HG03045 (cell line): ENCODE data around the gene CBX1.
A peak's percentile ranks its signal among the peaks of the same experiment; 100 is the strongest.
"Not testable (repeated sequence)": the region's sequence is repeated elsewhere in the genome, so short reads cannot be mapped to it uniquely, and the experiment has no call there.

Experiments used
- ATAC-seq: cut with Tn5 transposase; IDR thresholded peaks from one replicate; pipeline ENCODE4 v1.9.1; 2021; ENCODE audit warnings: mild to moderate bottlenecking, moderate library complexity; ENCODE audit not compliant: unreplicated experiment

Gene CBX1

GRCh38 chr17:48074322-48075081 is 26.8 kb downstream of the CBX1 start:
- no peak for ATAC-seq

- not testable (repeated sequence) for ATAC-seq
These were observed 27.6 kb downstream of the CBX1 start for GRCh38 chr17:48073566-48074094.

- not testable (repeated sequence) for ATAC-seq
These were observed 28.5 kb downstream of the CBX1 start for GRCh38 chr17:48072811-48073210.

- ATAC-seq: no peak
These were observed 29.6 kb downstream of the CBX1 start for GRCh38 chr17:48071654-48072053.

GRCh38 chr17:48070195-48070594 is 31.1 kb downstream of the CBX1 start:
- no peak for ATAC-seq

- no peak for ATAC-seq
These were observed 32.8 kb downstream of the CBX1 start for GRCh38 chr17:48068491-48068961.

- ATAC-seq: not testable (repeated sequence)
These were observed 33.5 kb downstream of the CBX1 start for GRCh38 chr17:48067808-48068207.

- no peak for ATAC-seq
These were observed 34.0 kb downstream of the CBX1 start for GRCh38 chr17:48067245-48067644.

GRCh38 chr17:48066656-48067055 is 34.6 kb downstream of the CBX1 start:
- no peak for ATAC-seq

GRCh38 chr17:48066192-48066591 is 35.1 kb downstream of the CBX1 start:
- ATAC-seq: no peak

GRCh38 chr17:48064638-48065037 is 36.6 kb downstream of the CBX1 start:
- no peak for ATAC-seq

GRCh38 chr17:48062273-48062672 is 39.0 kb downstream of the CBX1 start:
- ATAC-seq: no peak

- no peak for ATAC-seq
These were observed 41.0 kb downstream of the CBX1 start for GRCh38 chr17:48060249-48060648.

GRCh38 chr17:48059125-48059668 is 42.1 kb downstream of the CBX1 start:
- ATAC-seq: no peak

GRCh38 chr17:48058393-48059124 is 42.7 kb downstream of the CBX1 start:
- ATAC-seq: no peak

GRCh38 chr17:48057626-48058025 is 43.7 kb downstream of the CBX1 start:
- no peak for ATAC-seq

GRCh38 chr17:48056879-48057278 is 44.4 kb downstream of the CBX1 start:
- no peak for ATAC-seq

GRCh38 chr17:48056246-48056745 is 45.0 kb downstream of the CBX1 start:
- ATAC-seq: no peak

- peak; percentile 71 for ATAC-seq
These were observed 45.6 kb downstream of the CBX1 start for GRCh38 chr17:48055531-48056245.

- ATAC-seq: no peak
These were observed 46.8 kb downstream of the CBX1 start for GRCh38 chr17:48054238-48055185.
